GM23338 (cell line): ENCODE measurements around the gene PRSS57. TPM values are rescaled to one million over a fixed set of nuclear protein-coding genes. Genes with fewer than 3 reads are reported as not detected.

Source experiments
- ATAC-seq: fragments of 200-7000 bp; cut with Tn5 transposase; 3 replicates; pipeline ENCODE4 v1.9.1; 2020
- DNase-seq: peaks from one replicate; pipeline ENCODE4 v3.0.0-alpha.2; 2015; ENCODE audit warnings: low spot score
- H2AFZ ChIP-seq: fragments of 200-600 bp; sonication (generic); 2 replicates; pipeline ENCODE4 v1.8.0; 2016; ENCODE audit warnings: antibody characterized with exemption, mild to moderate bottlenecking, moderate library complexity
- H3F3A ChIP-seq: fragments of 200-600 bp; sonication (generic); replicated peaks from 2 replicates; pipeline ENCODE4 v1.8.0; 2017; ENCODE audit warnings: antibody characterized with exemption, mixed run types, low read depth
- H3K27ac ChIP-seq: fragments of 200-600 bp; sonication (generic); 2 replicates; pipeline ENCODE4 v1.6.1; 2016; ENCODE audit warnings: low read depth
- H3K27me3 ChIP-seq: fragments of 200-600 bp; sonication (generic); 2 replicates; pipeline ENCODE4 v1.8.0; 2016; ENCODE audit warnings: mild to moderate bottlenecking, mixed run types, moderate library complexity; ENCODE audit not compliant: insufficient read depth
- H3K36me3 ChIP-seq: fragments of 200-600 bp; sonication (generic); 2 replicates; pipeline ENCODE4 v1.8.0; 2016; ENCODE audit warnings: mild to moderate bottlenecking; ENCODE audit not compliant: insufficient read depth
- H3K4me1 ChIP-seq: fragments of 200-600 bp; sonication (generic); 2 replicates; pipeline ENCODE4 v1.8.0; 2016; ENCODE audit warnings: mild to moderate bottlenecking, moderate library complexity; ENCODE audit not compliant: insufficient read depth
- H3K4me2 ChIP-seq: fragments of 200-600 bp; sonication (generic); 2 replicates; pipeline ENCODE4 v1.7.1; 2017; ENCODE audit warnings: mixed run types
- H3K4me3 ChIP-seq: fragments of 200-600 bp; sonication (generic); 2 replicates; pipeline ENCODE4 v1.6.1; 2016; ENCODE audit warnings: mixed run types
- H3K79me2 ChIP-seq: fragments of 200-600 bp; sonication (generic); replicated peaks from 2 replicates; pipeline ENCODE4 v1.8.0; 2017; ENCODE audit warnings: mild to moderate bottlenecking; ENCODE audit not compliant: insufficient read depth
- H3K9me2 ChIP-seq: fragments of 200-600 bp; sonication (generic); 2 replicates; pipeline ENCODE4 v1.8.0; 2017; ENCODE audit not compliant: insufficient read depth
- H4K20me1 ChIP-seq: fragments of 200-600 bp; sonication (generic); replicated peaks from 2 replicates; pipeline ENCODE4 v1.8.0; 2017; ENCODE audit warnings: mild to moderate bottlenecking; ENCODE audit not compliant: insufficient read depth
- H3K27ac Mint-ChIP-seq: 2 replicates; pipeline ENCODE4 v1.8.0; 2020; ENCODE audit warnings: inconsistent platforms, mild to moderate bottlenecking, moderate library complexity, mixed read lengths
- H3K27me3 Mint-ChIP-seq: 3 replicates; pipeline ENCODE4 v1.8.0; 2022; ENCODE audit warnings: low read depth, mild to moderate bottlenecking, moderate library complexity, mixed read lengths, inconsistent platforms; ENCODE audit not compliant: insufficient read depth, poor library complexity
- H3K36me3 Mint-ChIP-seq: 3 replicates; pipeline ENCODE4 v1.8.0; 2021; ENCODE audit warnings: low read depth, mild to moderate bottlenecking, inconsistent platforms, moderate library complexity, mixed read lengths
- H3K4me1 Mint-ChIP-seq: 3 replicates; pipeline ENCODE4 v1.8.0; 2020; ENCODE audit warnings: mild to moderate bottlenecking, inconsistent platforms, mixed read lengths
- H3K4me3 Mint-ChIP-seq: 3 replicates; pipeline ENCODE4 v1.8.0; 2021; ENCODE audit warnings: moderate library complexity, mild to moderate bottlenecking, inconsistent platforms, mixed read lengths
- H3K9me3 Mint-ChIP-seq: 3 replicates; pipeline ENCODE4 v1.8.0; 2020; ENCODE audit warnings: moderate library complexity, mild to moderate bottlenecking, inconsistent platforms, mixed read lengths
- CREB1 ChIP-seq: fragments of 250-450 bp; sonication (Bioruptor Pico); IDR thresholded peaks from 2 replicates; pipeline ENCODE4 v1.5.0; 2020; ENCODE audit warnings: low read depth, mild to moderate bottlenecking, moderate library complexity
- CTCF ChIP-seq, 2 experiments: fragments of 200-600 bp in 1 of 2; sonication (generic) in 1 of 2; conservative IDR thresholded peaks; 2 replicates each; pipeline versions ENCODE4 v1.5.1 to v1.6.1; 2016 to 2017; ENCODE audit warnings: antibody characterized with exemption in 2 of 2, low read depth in 2 of 2, mild to moderate bottlenecking in 2 of 2, moderate library complexity in 1 of 2
- ETS1 ChIP-seq: IDR thresholded peaks from 2 replicates; pipeline ENCODE4 v1.6.1; 2016; ENCODE audit warnings: antibody characterized with exemption
- EZH2phosphoT487 ChIP-seq: fragments of 200-600 bp; sonication (generic); IDR thresholded peaks from one replicate; pipeline ENCODE4 v1.8.1; 2018; ENCODE audit warnings: antibody characterized with exemption; ENCODE audit not compliant: unreplicated experiment
- NANOG ChIP-seq: IDR thresholded peaks from 2 replicates; pipeline ENCODE4 v1.6.1; 2016; ENCODE audit warnings: antibody characterized with exemption, borderline replicate concordance
- POLR2AphosphoS5 ChIP-seq: IDR thresholded peaks from 2 replicates; pipeline ENCODE4 v1.6.1; 2016; ENCODE audit warnings: antibody characterized with exemption, low read depth
- REST ChIP-seq: IDR thresholded peaks from one replicate; pipeline ENCODE4 v1.6.1; 2018; ENCODE audit warnings: antibody characterized with exemption; ENCODE audit not compliant: unreplicated experiment
- STAT1 ChIP-seq: IDR thresholded peaks from one replicate; pipeline ENCODE4 v1.6.1; 2016; ENCODE audit warnings: antibody characterized with exemption; ENCODE audit not compliant: unreplicated experiment
- ZNF114 ChIP-seq: fragments of 250-450 bp; sonication (Bioruptor Pico); IDR thresholded peaks from 2 replicates; pipeline ENCODE4 v1.5.0; 2020; ENCODE audit warnings: mild to moderate bottlenecking, moderate library complexity
- polyA plus RNA-seq: library from polyadenylated mRNA; unstranded; fragments of >200 nt; fragmentation: Nextera tagmentation; extraction: Ambion mirVana; gene quantifications from 2 replicates; pipeline ENCODE4 v1.2.1, GENCODE V29; 2016
- total RNA-seq: library from RNA; depleted of rRNA; stranded (reverse); fragments of >200 nt; shearing (Covaris generic); gene quantifications from 2 replicates; pipeline ENCODE4 v1.2.3, GENCODE V29; 2014

PRSS57 gene
- total and polyA plus RNA-seq, 2 experiments from 2014 or later: 0.34 TPM; not detected in 1

GRCh38 chr19:722553-723101 lies 27.4 kb upstream of the PRSS57 start:
- Histone ChIP-seq H3K4me3 (no peak overlapping the region), H3K36me3 (no peaks in the 10 kb centered on the region), H3K4me2 (no peak overlapping the region), H3K4me1 (peaks cover 5% of the 10 kb centered on the region; the same call in 1 of the 2 replicates), H3F3A (no peaks in the 10 kb centered on the region), H3K79me2 (no peaks in the 10 kb centered on the region), H3K27me3 (peaks cover 7% of the 10 kb centered on the region; the same call in 1 of the 2 replicates), H3K9me2 (no peaks in the 10 kb centered on the region), H2AFZ (no peak overlapping the region), H4K20me1 (no peaks in the 10 kb centered on the region; the same call in 1 of the 2 replicates), H3K27ac (no peak overlapping the region)
- no peak for TF ChIP-seq CTCF (conservative IDR thresholded peaks at IDR 0.05; ENCODE audit: low read depth in 2 of 2)
- Mint-ChIP-seq H3K27me3 (peaks cover 4% of the 10 kb centered on the region), H3K9me3 (peaks cover 2% of the 10 kb centered on the region; the same call in 1 of the 3 replicates), H3K4me3 (no peak overlapping the region), H3K27ac (no peak overlapping the region), H3K36me3 (no peaks in the 10 kb centered on the region), H3K4me1 (peaks cover 7% of the 10 kb centered on the region; the same call in 1 of the 3 replicates)
- DNase-seq (no peak), ATAC-seq (no peak)

- no peaks in the 10 kb centered on the region for H3F3A ChIP-seq
- peak overlapping the region; percentile 45; the same call in 1 of the 2 replicates for H3K4me3 ChIP-seq
- peak; percentile 51 for DNase-seq
- Mint-ChIP-seq H3K36me3 (no peaks in the 10 kb centered on the region; the same call in 2 of the 3 replicates), H3K9me3 (peaks cover 5% of the 10 kb centered on the region; the same call in 2 of the 3 replicates), H3K4me3 (0 out of 3 replicates have a peak overlapping the region, but pooled peaks have one; percentile 17), H3K4me1 (peaks cover 7% of the 10 kb centered on the region; the same call in 1 of the 3 replicates), H3K27me3 (peaks cover 8% of the 10 kb centered on the region), H3K27ac (no peak overlapping the region)
- H2AFZ ChIP-seq: no peak overlapping the region
- peaks cover 7% of the 10 kb centered on the region; the same call in 1 of the 2 replicates for H3K27me3 ChIP-seq
- no peak overlapping the region for H3K27ac ChIP-seq
- no peaks in the 10 kb centered on the region for H3K9me2 ChIP-seq
- ATAC-seq: peak; percentile 44
- peaks cover 5% of the 10 kb centered on the region; the same call in 1 of the 2 replicates for H3K4me1 ChIP-seq
- no peaks in the 10 kb centered on the region; the same call in 1 of the 2 replicates for H4K20me1 ChIP-seq
- TF ChIP-seq REST (no peak), EZH2phosphoT487 (no peak), ETS1 (no peak), POLR2AphosphoS5 (no peak), NANOG (no peak), ZNF114 (CRISPR knock-in tag) (no peak), CREB1 (CRISPR knock-in tag) (no peak), STAT1 (no peak)
- H3K79me2 ChIP-seq: no peaks in the 10 kb centered on the region
- no peaks in the 10 kb centered on the region for H3K36me3 ChIP-seq
- peak overlapping the region; percentile 71 for H3K4me2 ChIP-seq
Observed at GRCh38 chr19:720345-721160, 25.3 kb upstream of the PRSS57 start.
